HepG2 (cell line): ENCODE measurements around the gene AKT2. TPM values are rescaled to one million over a fixed set of nuclear protein-coding genes. Genes with fewer than 3 reads are reported as not detected.

Experiments used
- BRCA1 ChIP-seq: sonication (generic); formaldehyde crosslinking; IDR thresholded peaks from 2 replicates; pipeline ENCODE4 v1.4.0; 2020; ENCODE audit warnings: missing genetic modification reagents
- CBX1 ChIP-seq: IDR thresholded peaks from one replicate; pipeline ENCODE4 v1.6.1; 2016; ENCODE audit warnings: antibody characterized with exemption, low read depth
- CBX5 ChIP-seq: sonication (generic); formaldehyde crosslinking; IDR thresholded peaks from 2 replicates; pipeline ENCODE4 v1.4.0; 2020; ENCODE audit warnings: missing genetic modification reagents, borderline replicate concordance
- CEBPG ChIP-seq: IDR thresholded peaks from 2 replicates; pipeline ENCODE4 v1.6.1; 2016
- DNMT3B ChIP-seq: conservative IDR thresholded peaks from 2 replicates; pipeline ENCODE4 v1.6.1; 2016; ENCODE audit warnings: missing biosample characterization, control low read depth
- HDAC6 ChIP-seq: fragments of 200-600 bp; sonication (generic); IDR thresholded peaks from 2 replicates; pipeline ENCODE4 v1.7.0; 2017; ENCODE audit warnings: mild to moderate bottlenecking, antibody characterized with exemption, low read length, low read depth
- HOXA3 ChIP-seq: sonication (generic); formaldehyde crosslinking; IDR thresholded peaks from 2 replicates; pipeline ENCODE4 v1.5.0; 2020; ENCODE audit warnings: missing genetic modification reagents
- KDM4B ChIP-seq: sonication (generic); formaldehyde crosslinking; IDR thresholded peaks from 2 replicates; pipeline ENCODE4 v1.4.0; 2020; ENCODE audit warnings: missing genetic modification reagents
- KMT2B ChIP-seq: IDR thresholded peaks from 2 replicates; pipeline ENCODE4 v1.6.1; 2016; ENCODE audit warnings: missing genetic modification reagents, missing compliant biosample characterization
- MED1 ChIP-seq: sonication (generic); formaldehyde crosslinking; IDR thresholded peaks from 2 replicates; pipeline ENCODE4 v1.4.0; 2020; ENCODE audit warnings: missing genetic modification reagents
- NFYB ChIP-seq: sonication (generic); formaldehyde crosslinking; IDR thresholded peaks from 2 replicates; pipeline ENCODE4 v1.4.0; 2020; ENCODE audit warnings: missing genetic modification reagents
- ZFP90 ChIP-seq: sonication (generic); formaldehyde crosslinking; IDR thresholded peaks from 2 replicates; pipeline ENCODE4 v1.8.0; 2022; ENCODE audit warnings: missing genetic modification reagents, mild to moderate bottlenecking, inconsistent platforms, borderline replicate concordance
- ZFY ChIP-seq: sonication (generic); formaldehyde crosslinking; IDR thresholded peaks from 2 replicates; pipeline ENCODE4 v1.4.0; 2020; ENCODE audit warnings: missing genetic modification reagents
- ZKSCAN5 ChIP-seq: sonication (generic); formaldehyde crosslinking; IDR thresholded peaks from 2 replicates; pipeline ENCODE4 v1.5.1; 2020; ENCODE audit warnings: mild to moderate bottlenecking, missing genetic modification reagents
- ZNF768 ChIP-seq: sonication (generic); formaldehyde crosslinking; IDR thresholded peaks from 2 replicates; pipeline ENCODE4 v1.4.0; 2020; ENCODE audit warnings: missing genetic modification reagents
- ZNF782 ChIP-seq: sonication (generic); formaldehyde crosslinking; IDR thresholded peaks from 2 replicates; pipeline ENCODE4 v1.4.0; 2020; ENCODE audit warnings: missing genetic modification reagents, mild to moderate bottlenecking, borderline replicate concordance
- polyA plus RNA-seq, 8 experiments: library from polyadenylated mRNA; depleted of rRNA in 3 of 8; stranded (reverse) in 7 of 8; unstranded in 1 of 8; fragments of >200 nt; fragmentation: Illumina TruSeq in 4 of 8; extraction: Trizol in 4 of 8; gene quantifications; 2 replicates each; pipeline versions ENCODE4 v1.2.1 to v1.2.3, GENCODE V29; 2011 to 2016; ENCODE audit warnings: low read depth in 4 of 8, missing spikeins in 1 of 8, mixed read lengths in 1 of 8; ENCODE audit not compliant: insufficient read depth in 1 of 8
- total RNA-seq, 5 experiments: library from RNA; depleted of rRNA; stranded (reverse); fragments of >200 nt; fragmentation: Illumina TruSeq; extraction: Trizol; gene quantifications; 2 replicates each; pipeline ENCODE4 v1.2.3, GENCODE V29; 2016; ENCODE audit warnings: low read depth in 1 of 5
- TF ChIP-seq, protein P1 (sequence below): sonication (generic); formaldehyde crosslinking; IDR thresholded peaks from 2 replicates; pipeline ENCODE4 v1.4.0; 2020; ENCODE audit warnings: missing genetic modification reagents
- TF ChIP-seq, protein P2 (sequence below): sonication (generic); formaldehyde crosslinking; IDR thresholded peaks from 2 replicates; pipeline ENCODE4 v1.5.1; 2020; ENCODE audit warnings: mild to moderate bottlenecking, missing genetic modification reagents, borderline replicate concordance
- TF ChIP-seq, protein P3 (sequence below): sonication (generic); formaldehyde crosslinking; IDR thresholded peaks from 2 replicates; pipeline ENCODE4 v1.4.0; 2020; ENCODE audit warnings: missing genetic modification reagents
- TF ChIP-seq, protein P4 (sequence below): IDR thresholded peaks from 2 replicates; pipeline ENCODE4 v1.6.1; 2016; ENCODE audit warnings: mild to moderate bottlenecking
- TF ChIP-seq, protein P5 (sequence below): sonication (generic); formaldehyde crosslinking; IDR thresholded peaks from 2 replicates; pipeline ENCODE4 v1.4.0; 2020; ENCODE audit warnings: missing genetic modification reagents, borderline replicate concordance

AKT2 gene
- total and polyA plus RNA-seq, 2 of the 13 experiments (the other 11 are each of a cell fraction or from before 2014, with no cell fraction given) = 82.1 to 173 TPM

DNA sequence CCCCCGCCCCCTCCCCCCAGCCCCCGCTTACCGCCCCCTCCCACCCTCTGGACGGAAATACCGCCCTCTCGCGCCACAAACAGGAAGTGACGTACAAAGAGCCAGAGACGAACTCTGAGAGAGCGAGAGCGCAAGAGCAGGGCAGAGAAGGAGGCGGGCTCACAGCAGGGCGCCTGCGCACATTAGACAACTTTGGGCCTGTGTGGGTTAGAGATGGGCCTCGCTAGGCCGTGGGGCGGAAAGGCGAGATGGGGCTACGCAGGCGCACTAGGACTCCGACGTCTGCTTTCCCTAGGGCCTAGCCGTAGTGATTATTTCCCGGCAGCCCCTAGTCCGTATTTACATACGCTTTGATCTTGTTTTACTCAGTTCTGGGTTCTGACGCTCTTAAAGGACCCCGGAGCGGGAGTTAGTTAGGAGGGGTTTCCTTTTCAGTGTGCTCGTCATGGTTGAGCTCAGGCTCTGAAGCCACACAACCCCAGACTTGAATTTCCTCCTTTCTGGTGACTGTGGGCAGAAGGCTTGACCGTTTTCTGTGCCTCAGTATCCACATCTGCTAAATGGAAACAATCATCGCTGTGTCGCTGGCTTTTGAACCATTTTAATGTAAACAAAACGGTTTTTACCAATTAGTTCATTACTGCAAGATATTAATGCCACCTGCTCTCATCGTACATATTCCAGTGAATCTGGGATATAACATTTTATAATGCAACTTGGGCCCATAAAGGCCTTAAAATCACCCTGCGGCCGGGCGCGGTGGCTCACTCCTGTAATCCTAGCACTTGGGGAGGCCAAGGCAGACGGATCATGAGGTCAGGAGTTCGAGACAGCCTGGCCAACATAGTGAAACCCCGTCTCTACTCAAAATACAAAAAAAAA is 449 bp upstream of the AKT2 start (continued):
- TF ChIP-seq, protein P1, sequence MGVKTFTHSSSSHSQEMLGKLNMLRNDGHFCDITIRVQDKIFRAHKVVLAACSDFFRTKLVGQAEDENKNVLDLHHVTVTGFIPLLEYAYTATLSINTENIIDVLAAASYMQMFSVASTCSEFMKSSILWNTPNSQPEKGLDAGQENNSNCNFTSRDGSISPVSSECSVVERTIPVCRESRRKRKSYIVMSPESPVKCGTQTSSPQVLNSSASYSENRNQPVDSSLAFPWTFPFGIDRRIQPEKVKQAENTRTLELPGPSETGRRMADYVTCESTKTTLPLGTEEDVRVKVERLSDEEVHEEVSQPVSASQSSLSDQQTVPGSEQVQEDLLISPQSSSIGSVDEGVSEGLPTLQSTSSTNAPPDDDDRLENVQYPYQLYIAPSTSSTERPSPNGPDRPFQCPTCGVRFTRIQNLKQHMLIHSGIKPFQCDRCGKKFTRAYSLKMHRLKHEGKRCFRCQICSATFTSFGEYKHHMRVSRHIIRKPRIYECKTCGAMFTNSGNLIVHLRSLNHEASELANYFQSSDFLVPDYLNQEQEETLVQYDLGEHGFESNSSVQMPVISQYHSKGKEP (CRISPR knock-in tag) = no peak
- TF ChIP-seq CBX1 (no peak), NFYB (CRISPR knock-in tag) (peak; percentile 57), CBX5 (CRISPR knock-in tag) (no peak; the same call in 1 of the 2 replicates), MED1 (CRISPR knock-in tag) (peak; percentile 51), ZFP90 (CRISPR knock-in tag) (peak; percentile 45; the same call in 1 of the 2 replicates), KMT2B (CRISPR knock-in tag) (peak; percentile 53; the same call in 1 of the 2 replicates), ZFY (CRISPR knock-in tag) (peak; percentile 97), ZNF782 (CRISPR knock-in tag) (0 out of 2 replicates have a peak, but pooled peaks have one; percentile 33), DNMT3B (CRISPR knock-in tag) (no peak), KDM4B (CRISPR knock-in tag) (no peak), CEBPG (no peak), BRCA1 (CRISPR knock-in tag) (0 out of 2 replicates have a peak, but pooled peaks have one; percentile 60), HDAC6 (no peak), HOXA3 (peak; percentile 60; the same call in 1 of the 2 replicates), ZKSCAN5 (CRISPR knock-in tag) (no peak), ZNF768 (CRISPR knock-in tag) (no peak)
- TF ChIP-seq, protein P2, sequence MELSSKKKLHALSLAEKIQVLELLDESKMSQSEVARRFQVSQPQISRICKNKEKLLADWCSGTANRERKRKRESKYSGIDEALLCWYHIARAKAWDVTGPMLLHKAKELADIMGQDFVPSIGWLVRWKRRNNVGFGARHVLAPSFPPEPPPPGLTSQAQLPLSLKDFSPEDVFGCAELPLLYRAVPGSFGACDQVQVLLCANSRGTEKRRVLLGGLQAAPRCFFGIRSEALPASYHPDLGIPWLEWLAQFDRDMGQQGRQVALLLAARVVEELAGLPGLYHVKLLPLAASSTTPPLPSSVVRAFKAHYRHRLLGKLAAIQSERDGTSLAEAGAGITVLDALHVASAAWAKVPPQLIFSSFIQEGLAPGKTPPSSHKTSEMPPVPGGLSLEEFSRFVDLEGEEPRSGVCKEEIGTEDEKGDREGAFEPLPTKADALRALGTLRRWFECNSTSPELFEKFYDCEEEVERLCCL (CRISPR knock-in tag) = peak; percentile 35; the same call in 1 of the 2 replicates
- TF ChIP-seq, protein P3, sequence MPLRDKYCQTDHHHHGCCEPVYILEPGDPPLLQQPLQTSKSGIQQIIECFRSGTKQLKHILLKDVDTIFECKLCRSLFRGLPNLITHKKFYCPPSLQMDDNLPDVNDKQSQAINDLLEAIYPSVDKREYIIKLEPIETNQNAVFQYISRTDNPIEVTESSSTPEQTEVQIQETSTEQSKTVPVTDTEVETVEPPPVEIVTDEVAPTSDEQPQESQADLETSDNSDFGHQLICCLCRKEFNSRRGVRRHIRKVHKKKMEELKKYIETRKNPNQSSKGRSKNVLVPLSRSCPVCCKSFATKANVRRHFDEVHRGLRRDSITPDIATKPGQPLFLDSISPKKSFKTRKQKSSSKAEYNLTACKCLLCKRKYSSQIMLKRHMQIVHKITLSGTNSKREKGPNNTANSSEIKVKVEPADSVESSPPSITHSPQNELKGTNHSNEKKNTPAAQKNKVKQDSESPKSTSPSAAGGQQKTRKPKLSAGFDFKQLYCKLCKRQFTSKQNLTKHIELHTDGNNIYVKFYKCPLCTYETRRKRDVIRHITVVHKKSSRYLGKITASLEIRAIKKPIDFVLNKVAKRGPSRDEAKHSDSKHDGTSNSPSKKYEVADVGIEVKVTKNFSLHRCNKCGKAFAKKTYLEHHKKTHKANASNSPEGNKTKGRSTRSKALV = no peak; the same call in 1 of the 2 replicates
- TF ChIP-seq, protein P4, sequence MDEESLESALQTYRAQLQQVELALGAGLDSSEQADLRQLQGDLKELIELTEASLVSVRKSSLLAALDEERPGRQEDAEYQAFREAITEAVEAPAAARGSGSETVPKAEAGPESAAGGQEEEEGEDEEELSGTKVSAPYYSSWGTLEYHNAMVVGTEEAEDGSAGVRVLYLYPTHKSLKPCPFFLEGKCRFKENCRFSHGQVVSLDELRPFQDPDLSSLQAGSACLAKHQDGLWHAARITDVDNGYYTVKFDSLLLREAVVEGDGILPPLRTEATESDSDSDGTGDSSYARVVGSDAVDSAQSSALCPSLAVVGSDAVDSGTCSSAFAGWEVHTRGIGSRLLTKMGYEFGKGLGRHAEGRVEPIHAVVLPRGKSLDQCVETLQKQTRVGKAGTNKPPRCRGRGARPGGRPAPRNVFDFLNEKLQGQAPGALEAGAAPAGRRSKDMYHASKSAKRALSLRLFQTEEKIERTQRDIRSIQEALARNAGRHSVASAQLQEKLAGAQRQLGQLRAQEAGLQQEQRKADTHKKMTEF (CRISPR knock-in tag) = peak; percentile 10
- TF ChIP-seq, protein P5, sequence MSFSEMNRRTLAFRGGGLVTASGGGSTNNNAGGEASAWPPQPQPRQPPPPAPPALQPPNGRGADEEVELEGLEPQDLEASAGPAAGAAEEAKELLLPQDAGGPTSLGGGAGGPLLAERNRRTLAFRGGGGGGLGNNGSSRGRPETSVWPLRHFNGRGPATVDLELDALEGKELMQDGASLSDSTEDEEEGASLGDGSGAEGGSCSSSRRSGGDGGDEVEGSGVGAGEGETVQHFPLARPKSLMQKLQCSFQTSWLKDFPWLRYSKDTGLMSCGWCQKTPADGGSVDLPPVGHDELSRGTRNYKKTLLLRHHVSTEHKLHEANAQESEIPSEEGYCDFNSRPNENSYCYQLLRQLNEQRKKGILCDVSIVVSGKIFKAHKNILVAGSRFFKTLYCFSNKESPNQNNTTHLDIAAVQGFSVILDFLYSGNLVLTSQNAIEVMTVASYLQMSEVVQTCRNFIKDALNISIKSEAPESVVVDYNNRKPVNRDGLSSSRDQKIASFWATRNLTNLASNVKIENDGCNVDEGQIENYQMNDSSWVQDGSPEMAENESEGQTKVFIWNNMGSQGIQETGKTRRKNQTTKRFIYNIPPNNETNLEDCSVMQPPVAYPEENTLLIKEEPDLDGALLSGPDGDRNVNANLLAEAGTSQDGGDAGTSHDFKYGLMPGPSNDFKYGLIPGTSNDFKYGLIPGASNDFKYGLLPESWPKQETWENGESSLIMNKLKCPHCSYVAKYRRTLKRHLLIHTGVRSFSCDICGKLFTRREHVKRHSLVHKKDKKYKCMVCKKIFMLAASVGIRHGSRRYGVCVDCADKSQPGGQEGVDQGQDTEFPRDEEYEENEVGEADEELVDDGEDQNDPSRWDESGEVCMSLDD (CRISPR knock-in tag) = no peak
